Stimulated activated CD4-positive, alpha-beta T cell treated with anti-CD3 and anti-CD28 coated beads, Interleukin-4, amount 100 ng/mL, for 1 hour (primary cell): ENCODE data around the gene GRHPR.
"Not testable (repeated sequence)": the region's sequence is repeated elsewhere in the genome, so short reads cannot be mapped to it uniquely, and the experiment has no call there.

Source experiments
- DNase-seq: peaks from one replicate; pipeline ENCODE4 v3.0.0-alpha.2; 2020

The GRHPR gene

DNA sequence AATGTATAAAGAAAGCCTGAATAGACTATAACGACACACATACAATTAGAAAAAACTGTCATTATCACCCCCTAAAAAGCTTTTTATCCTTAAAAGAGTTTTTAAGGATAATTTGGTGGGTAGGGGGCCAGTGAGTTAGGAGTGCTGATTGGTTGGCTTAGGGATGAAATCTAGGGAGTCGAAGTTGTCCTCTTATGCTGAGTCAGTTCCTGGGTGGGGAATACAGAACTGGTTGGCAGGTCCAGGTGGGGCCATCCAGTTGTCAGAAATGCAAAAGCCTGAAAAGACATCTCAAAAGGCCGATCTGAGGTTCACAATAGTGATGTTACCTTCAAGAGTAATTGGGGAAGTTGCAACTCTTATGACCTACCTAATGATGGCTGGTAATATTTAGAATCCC, 29.1 kb downstream of the GRHPR start:
- no peak for DNase-seq

DNA sequence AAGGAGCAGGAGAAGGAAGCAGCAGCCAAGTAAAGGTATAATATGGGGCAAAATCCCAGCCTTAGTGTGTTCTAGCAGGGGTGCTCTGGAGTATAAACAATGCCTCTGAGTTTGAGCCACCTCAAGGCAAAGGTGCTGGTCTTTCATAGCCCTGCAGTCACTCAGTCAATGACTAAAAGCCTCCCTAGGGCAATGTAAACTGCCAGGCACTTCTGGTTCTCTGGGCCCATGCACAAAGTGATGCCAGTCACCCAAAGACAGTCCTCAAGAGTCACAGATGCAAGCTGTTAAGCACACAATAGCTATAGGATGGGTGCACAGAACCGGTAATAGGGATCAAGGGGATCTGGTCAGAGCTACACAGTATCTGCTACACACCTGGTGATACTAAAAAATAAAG, 30.1 kb downstream of the GRHPR start:
- no peak for DNase-seq

DNA sequence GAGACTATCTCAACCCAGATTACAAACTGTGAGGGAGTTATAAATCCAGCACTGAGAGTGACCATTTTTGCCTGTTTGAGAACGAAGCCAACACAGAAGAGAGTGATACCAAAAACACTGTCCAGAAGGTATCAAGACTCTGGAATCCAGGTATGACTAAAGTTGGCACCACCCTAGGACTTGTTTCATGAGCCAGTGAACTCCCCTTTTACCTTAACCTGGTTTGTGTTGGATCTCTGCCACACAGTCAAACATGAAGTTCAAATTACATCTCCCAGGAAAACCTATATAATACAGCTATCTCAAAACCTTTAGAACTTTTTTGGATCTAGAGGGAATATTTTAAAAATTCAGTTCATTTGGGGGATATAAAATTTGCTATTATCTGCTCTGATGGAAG, 31.3 kb downstream of the GRHPR start:
- DNase-seq: no peak

DNA sequence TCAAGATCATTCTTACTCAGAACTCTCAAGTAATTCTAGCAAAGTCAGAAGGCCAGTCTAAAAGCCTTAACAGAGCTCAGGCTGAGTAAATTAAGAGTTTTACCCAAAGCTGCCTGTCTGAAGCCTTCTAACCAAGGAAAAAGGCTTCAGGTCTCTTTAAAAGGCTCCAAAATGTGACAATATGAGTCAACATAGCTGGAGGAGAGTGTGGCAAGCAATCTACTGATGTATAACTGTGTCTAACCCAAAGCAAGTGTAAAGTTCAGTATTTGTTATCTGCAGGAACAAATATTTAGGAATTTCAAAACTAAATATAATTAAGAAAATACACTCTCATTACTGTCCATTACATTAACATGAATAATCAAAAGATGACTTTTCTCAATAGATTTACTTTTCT, 31.7 kb downstream of the GRHPR start:
- no peak for DNase-seq

DNA sequence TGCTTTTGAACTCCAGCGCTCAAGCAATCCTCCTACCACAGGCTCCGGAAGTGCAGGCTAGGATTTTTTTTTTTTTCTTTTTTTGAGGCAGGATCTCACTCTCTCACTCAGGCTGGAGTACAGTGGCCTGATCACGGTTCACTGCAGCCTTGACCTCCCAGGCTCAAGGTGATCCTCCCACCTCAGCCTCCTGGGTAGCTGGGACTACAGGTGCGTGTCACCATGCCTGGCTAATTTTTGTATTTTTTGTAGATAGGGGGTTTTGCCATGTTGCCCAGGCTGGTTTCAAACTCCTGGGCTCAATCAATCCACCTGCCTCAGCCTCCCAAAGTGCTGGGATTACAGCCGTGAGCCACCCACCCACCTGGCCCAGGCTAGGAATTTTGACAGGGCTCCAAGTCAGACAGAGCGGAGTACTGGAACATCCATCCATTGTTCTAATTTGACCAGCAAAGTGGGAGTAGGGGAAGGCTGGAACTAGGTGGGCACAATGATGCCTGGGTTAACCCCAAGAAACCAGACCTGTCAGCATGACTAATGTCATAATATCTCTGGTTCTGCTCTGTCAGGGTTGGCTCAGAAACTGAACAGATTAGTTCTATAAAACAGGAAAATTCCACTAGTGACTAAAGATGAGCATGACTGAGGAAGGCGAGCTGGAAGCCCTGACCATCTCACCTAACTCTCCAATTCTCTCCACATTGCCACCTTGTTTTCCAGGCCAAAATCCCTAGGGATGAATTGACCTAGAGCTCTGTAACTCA, 33.6 kb downstream of the GRHPR start:
- no peak for DNase-seq

DNA sequence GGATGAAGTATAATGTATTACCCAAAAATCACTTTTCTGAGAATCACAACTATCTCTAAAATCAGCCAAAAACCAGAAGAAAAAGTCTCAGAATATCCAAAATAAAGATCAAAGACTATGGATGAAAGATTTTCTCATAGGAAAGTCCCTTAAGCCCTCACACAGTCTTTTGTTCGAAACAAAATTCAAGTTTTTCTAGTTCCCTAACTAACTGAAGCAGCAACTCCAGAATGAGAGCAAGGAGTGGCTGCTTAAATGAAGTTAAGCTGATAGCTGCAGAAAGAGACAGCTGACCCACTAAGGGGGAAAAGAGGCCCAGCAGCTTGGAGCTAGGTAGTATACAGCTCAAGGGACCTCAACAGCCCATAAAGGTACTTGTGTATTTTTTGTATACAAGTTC, 34.3 kb downstream of the GRHPR start:
- DNase-seq: no peak

DNA sequence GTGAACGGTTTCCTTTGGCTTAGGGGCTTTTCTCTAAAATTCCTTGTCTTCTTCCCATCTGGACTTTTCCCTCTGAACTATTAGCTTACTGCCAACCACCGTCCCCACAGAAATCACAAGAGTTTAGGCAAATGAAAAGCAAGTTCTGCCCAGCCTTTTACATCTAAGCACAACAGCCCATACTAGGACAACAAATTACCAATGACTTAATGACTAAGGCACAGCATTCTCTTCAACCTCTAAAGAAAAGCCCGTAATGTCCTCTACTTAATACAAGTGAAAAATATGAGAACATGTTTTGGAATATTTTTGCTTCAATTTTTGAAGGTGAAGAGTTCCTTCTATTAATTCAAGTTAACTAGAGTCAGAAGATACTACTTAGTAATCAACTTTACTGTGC, 41.5 kb downstream of the GRHPR start:
- DNase-seq: no peak

DNA sequence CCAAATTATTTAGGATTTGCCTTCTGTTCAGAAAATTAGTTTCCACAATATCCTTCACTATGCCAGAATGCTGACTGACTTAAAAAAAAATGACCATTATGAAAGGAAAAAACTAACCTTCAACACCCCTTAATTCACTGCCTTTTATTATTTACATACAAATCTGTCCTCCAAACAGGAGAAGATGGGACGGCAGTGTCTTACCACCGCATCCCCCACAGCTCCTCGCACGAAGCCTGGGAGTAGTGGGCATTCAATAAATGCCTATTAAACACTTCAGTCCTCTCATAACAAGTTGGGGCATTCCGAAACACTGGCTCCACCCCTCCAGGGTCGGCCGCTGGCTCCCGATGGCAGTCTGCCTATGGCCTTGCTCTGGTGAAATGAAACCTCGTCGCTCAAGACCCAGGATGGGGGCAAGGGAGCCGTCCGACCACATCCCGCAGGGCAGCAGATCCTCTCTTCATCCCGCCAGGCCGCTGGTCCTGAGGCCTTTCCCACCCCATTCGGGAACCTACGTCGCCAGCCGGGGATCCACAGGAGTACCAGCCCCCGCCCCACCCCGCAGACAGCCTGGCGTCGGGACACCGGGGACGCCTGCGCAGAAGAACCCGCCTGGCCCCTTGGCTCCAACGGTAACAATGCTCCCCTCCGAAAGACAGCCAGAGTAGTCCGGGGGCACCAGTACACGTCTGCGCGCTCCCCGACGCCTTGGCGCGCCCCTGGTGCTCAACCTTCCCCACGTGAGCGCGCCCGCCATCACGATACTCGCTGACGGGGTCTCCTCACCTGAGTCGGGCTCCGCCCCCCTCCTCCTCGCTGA, 42.1 kb downstream of the GRHPR start:
- peak; percentile 83 for DNase-seq

DNA sequence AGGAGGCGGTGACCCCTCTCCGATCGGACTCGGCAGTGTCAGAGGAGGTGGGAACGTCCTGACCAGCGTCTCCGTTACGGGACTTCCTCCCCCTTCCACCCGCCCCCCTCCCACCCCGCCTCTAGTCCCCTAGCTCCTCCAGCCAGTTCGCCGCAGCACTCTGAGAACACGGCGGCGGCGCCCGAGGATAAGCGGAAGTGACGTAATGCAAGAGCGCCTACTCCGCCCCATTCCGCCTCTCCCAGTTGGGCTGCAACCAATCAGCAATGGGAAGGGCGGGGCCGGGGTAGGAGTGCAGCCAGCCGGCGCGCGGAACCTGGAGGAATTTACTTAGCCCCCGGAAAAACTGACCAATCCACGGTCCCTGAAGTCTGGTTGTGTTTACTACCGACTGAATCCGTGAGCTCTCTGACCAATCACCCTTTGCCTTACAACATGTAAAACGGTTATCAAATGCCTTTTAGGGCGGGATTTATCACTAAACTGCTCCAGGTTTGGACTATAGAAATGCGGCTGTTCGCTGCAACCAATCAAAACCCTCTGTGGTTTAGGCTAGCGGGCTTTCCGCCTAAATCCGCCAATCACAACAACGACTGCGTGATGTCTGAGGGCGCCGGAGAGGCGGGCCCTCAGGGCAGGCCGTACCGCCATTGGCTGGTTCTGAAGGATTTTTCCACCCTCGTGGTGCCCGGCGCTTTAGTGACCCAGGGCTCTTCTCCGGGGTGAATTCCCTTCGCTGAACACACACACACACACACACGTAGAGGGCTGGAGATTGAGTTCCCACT, 42.9 kb downstream of the GRHPR start, which contains the start of gene ZBTB5:
Gene ZBTB5, minus strand, starts transcription at position 202 of the 788 bp plus-strand sequence. CDS start 22,899 bp downstream, outside the sequence.
- DNase-seq: peak; percentile 98

DNA sequence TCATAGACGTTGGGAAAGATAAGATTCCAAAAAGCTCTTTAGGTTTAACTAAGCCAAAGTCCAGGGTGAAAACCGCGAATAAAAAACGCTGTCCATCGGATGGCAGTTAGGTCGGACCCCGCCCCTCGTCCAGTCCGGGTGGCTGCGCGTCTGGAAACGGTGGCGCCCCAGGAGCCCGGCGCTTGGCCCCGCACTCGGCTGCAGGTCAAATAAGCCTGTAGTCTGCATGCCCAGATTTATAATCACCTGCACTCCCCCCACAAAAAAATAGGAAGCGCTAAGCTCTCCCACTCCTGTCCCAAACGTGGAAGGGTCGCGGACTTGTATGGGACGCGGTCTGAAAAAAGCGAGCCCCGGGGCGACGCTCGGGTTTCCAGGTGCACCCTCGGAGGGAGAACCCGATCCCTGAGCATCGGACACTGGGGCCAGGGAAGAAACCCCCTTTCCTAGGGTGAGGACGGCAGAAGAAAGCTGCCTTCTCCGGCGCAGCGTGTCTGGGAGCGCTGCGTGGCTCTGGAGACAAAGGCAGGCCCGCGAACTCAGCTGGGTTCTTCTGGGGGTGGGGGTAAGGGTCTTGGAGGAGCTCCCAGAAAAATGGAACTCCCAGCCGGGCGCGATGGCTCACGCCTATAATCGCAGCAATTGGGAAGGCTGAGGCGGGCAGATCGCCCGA, 43.7 kb downstream of the GRHPR start:
- DNase-seq: peak; percentile 38

DNA sequence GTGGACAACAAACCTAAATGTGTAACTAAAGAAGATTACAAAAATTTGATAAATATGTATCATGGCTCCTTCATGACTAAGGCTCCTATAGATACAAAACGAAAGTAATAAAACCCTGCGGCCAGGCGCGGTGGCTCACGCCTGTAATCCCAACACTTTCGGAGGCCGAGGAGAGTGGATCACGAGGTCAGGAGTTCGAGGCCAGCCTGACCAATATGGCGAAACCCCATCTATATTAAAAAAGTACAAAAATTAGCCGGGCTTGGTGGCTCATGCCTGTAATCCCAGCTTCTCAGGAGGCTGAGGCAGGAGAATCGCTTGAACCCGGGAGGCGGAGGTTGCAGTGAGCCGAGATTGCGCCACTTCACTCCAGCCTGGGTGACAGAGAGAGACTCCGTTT, 45.0 kb downstream of the GRHPR start:
- DNase-seq: not testable (repeated sequence)

DNA sequence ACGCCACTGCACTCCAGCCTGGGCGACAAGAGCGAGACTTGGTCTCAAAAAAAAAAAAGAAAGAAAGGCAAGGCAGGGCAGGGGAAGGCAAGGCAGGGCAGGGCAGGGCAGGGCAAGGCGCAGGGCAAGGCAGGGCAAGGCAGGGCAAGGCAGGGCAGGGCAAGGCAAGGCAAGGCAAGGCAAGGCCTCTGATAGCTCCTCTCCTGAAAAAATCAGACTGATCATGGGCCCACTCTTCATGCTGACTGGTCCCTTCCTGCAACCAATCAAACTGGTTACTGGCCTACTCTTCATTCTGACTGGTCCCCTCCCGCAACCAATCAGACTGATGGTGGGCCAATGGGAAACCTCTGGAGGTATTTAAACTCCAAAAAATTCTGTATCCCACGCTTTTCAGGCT, 46.1 kb downstream of the GRHPR start:
- DNase-seq: no peak

DNA sequence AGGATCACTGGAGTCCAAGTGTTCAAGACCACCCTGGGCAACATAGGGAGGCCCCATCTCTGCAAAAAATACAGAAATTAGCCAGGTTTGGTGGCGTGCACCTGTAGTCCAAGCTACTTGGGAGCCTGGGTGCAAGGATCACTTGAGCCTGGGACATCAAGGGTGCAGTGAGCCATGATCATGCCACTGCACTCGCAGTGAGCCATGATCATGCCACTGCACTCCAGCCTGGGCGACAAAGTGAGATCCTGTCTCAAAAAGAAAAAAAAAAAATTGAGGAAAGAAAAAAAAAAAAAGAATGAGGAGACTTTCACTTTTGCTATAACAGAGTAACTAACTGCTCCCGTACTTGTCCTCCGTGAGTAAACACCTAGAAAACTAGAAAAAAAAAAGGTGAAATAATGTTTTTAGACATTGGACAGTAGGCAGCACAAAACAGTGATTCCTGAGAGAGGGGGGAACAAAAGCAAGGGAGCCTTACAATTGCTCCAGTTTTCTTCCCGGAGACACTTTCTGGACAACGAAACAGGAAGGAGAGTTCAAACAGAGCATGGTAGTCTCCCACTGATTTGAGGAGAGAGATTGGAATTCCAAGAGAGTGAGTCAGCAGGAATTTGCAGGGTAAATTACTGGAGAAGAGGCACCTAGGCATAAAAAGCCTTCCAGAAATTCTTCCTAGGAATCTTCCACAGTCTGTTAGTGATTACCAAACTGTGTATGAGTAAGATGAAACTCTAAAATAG, 49.6 kb downstream of the GRHPR start:
- DNase-seq: no peak

DNA sequence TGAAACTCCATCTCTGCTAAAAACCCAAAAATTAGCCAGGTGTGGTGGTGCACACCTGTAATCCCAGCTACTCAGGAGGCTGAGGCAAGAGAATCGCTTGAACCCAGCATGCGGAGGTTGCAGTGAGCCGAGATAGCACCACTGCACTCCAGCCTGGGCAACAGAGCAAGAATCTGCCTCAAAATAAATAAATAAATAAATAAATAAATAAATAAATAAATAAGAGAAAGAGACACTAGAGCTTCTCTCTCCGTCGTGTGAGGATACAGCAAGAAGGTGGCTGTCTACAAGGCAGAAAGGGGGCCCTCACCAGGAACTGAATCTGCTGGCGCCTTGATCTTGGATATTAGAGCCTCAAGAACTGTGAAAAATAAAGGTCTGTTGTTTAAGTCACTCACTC, 51.5 kb downstream of the GRHPR start:
- not testable (repeated sequence) for DNase-seq

DNA sequence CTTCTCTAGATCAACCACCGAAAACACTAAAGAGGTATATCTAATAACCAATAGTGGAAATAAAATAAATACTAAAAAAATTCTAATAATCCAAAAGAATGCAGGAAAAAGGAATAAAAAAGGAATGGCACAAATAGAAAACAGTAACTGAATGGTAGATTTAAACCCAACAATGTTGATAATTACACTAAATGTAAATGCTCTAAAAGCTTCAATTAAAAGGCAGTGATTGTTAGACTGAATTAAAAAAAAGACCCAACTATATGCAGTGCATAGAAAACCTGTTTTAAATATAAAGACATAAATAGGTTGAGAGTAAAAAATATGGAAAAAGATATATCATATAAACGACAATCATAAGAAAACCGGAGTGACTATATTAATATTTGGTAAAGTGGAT, 51.9 kb downstream of the GRHPR start:
- no peak for DNase-seq

DNA sequence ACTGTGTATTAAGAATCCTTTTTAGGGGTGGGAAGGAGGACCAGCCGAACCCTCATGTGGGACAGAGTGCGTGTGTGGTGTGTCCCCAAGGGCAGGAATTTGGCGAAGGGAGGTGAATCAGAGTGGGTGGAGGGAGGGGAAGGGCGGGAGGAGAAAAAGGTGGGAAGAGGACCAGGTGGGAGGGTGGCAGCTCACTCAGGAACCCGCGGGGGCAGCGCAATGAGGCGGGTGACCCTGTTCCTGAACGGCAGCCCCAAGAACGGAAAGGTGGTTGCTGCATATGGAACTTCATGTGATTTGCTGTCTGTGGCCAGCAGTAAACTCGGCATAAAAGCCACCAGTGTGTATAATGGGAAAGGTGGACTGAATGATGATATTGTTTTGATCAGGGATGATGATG, 54.4 kb downstream of the GRHPR start:
- no peak for DNase-seq

DNA sequence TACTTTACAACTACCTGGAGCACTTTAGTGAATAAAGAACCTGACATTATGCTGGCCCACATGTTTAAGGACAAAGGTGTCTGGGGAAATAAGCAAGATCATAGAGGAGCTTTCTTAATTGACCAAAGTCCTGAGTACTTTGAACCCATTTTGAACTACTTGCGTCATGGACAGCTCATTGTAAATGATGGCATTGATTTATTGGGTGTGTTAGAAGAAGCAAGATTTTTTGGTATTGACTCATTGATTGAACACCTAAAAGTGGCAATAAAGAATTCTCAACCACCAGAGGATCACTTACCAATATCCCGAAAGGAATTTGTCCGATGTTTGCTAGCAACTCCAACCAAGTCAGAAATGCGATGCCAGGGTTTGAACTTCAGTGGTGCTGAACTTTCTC, 54.9 kb downstream of the GRHPR start:
- DNase-seq: not testable (repeated sequence)

DNA sequence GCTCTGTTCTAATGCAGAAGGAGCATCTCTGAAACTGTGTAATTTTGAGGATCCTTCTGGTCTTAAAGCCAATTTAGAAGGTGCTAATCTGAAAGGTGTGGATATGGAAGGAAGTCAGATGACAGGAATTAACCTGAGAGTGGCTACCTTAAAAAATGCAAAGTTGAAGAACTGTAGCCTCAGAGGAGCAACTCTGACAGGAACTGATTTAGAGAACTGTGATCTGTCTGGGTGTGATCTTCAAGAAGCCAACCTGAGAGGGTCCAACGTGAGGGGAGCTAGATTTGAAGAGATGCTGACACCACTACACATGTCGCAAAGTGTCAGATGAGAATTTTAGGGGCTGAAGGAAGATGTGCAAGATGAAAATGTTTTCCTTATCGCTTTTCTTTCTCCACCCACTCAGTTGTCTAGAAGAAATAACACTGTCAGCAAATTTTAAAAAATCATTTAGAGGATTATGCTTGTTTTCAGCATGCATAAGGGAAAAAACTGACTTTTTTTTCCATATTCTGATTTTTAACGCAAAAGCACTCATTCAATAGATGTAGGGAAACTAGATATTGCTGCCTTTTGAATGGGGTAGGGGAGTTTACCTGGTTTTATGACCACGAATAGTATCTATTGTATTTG, 55.6 kb downstream of the GRHPR start:
- not testable (repeated sequence) for DNase-seq

DNA sequence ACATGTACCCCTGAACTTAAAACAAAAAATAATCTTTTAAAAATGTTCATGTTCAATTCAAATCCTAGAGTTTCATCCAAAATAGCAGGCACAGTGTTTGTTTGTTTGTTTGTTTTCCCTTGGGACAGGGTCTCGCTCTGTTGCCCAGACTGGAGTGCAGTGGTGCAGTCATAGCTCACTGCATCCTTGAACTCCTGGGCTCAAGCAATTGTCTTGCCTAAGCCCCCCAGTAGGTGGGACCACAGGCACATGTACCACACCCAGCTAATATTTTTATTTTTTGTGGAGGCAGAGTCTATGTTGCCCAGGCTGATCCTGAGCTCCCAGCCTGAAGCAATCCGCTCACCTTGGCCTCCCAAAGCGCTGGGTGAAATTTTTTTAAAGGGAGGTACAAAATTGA, 58.3 kb downstream of the GRHPR start:
- DNase-seq: no peak

DNA sequence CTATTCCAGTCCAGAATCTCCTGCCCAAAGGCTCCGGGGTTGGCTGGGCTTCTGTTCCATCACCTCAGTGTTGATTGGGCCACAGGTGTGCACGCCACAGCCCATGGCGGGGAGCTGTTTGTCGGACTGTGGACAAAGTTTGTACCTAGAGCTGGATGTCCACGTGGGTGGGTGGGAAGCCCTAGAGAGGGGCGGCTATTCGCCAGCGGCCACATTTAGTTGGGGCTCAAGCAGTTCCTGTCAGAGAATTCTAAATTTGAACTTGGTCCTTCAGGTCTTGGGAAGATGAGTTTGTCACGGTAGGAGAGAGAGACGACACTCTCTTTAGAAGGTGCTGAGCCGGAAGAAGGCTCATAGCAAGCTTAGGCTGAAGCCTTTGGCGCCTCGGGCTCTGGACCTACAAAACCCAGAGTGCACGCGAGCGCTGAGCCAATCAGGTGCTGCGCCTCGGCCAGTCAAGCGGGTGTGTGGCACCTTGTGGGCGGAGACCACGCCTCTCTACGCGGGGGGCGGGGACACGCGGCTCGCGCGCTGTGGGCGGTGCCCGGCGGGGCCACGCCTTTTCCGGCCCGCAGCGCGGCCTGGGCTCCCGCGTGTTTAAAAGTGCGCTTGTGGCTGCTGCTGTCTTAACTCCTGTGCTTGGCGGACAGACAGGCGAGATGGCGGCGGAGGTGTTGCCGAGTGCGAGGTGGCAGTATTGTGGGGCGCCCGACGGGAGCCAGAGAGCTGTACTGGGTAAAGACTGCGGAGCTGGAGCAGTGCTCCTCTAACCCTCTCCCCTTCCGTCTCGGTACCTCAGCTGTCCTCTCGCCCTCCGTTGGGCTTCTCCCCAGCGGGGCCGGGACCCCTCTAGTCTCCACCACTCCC, 63.1 kb downstream of the GRHPR start, which contains the start of gene POLR1E:
Gene POLR1E, plus strand, starts transcription at position 560 of the 867 bp plus-strand sequence. Its CDS starts 100 bp downstream, at position 660.
- DNase-seq: peak; percentile 97
